Epithelial cell of esophagus (primary cell): ENCODE measurements around the gene PLBD2.
A peak's percentile ranks its signal among the peaks of the same experiment; 100 is the strongest.
"Not testable (repeated sequence)": the region's sequence is repeated elsewhere in the genome, so short reads cannot be mapped to it uniquely, and the experiment has no call there.

ENCODE experiments used
- DNase-seq: peaks from one replicate; pipeline ENCODE4 v3.0.0; 2010; ENCODE audit warnings: low read depth
- H3K4me3 ChIP-seq: 2 replicates; pipeline ENCODE4 v1.5.1; 2011; ENCODE audit warnings: mild to moderate bottlenecking, low read length, control low read depth
- CTCF ChIP-seq: IDR thresholded peaks from 2 replicates; pipeline ENCODE4 v1.5.1; 2011; ENCODE audit warnings: low read depth, mild to moderate bottlenecking, low read length, control low read depth, inconsistent platforms; ENCODE audit not compliant: insufficient read depth; ENCODE audit errors: missing control alignments

Gene PLBD2

GRCh38 chr12:113346353-113346752, 12.0 kb upstream of the PLBD2 start:
- no peak for TF ChIP-seq CTCF
- H3K4me3 ChIP-seq = no peak overlapping the region
- DNase-seq = no peak

GRCh38 chr12:113347107-113347506, 11.3 kb upstream of the PLBD2 start:
- TF ChIP-seq CTCF = no peak
- H3K4me3 ChIP-seq = no peak overlapping the region
- no peak for DNase-seq

- TF ChIP-seq CTCF = no peak
- DNase-seq = no peak
- H3K4me3 ChIP-seq = no peak overlapping the region
Observed at GRCh38 chr12:113347892-113348291, 10.5 kb upstream of the PLBD2 start.

- no peak for TF ChIP-seq CTCF
Observed at GRCh38 chr12:113348849-113349536, 9.4 kb upstream of the PLBD2 start.

GRCh38 chr12:113351089-113351488, 7.3 kb upstream of the PLBD2 start:
- H3K4me3 ChIP-seq = no peak overlapping the region
- no peak for TF ChIP-seq CTCF
- DNase-seq = no peak

More at GRCh38 chr12:113348849-113349536, 9.4 kb upstream of the PLBD2 start:
- no peak for DNase-seq
- no peak overlapping the region for H3K4me3 ChIP-seq

- H3K4me3 ChIP-seq, DNase-seq: not testable (repeated sequence)
Observed at GRCh38 chr12:113354192-113354591, 4.2 kb upstream of the PLBD2 start.

- DNase-seq = no peak
- TF ChIP-seq CTCF = no peak
Observed at GRCh38 chr12:113359133-113359938, 949 bp downstream of the PLBD2 start.

More at GRCh38 chr12:113359133-113359938, 949 bp downstream of the PLBD2 start:
- peak overlapping the region; percentile 75 for H3K4me3 ChIP-seq
